Measurements from ENCODE around the gene SRL. TPM values are rescaled to one million over a fixed set of nuclear protein-coding genes. Genes with fewer than 3 reads are reported as not detected.

The SRL gene
- total and polyA plus RNA-seq, 2 of the 13 experiments (the other 11 are each of a cell fraction or from before 2014, with no cell fraction given) = 0.05 TPM; not detected in 1

DNA sequence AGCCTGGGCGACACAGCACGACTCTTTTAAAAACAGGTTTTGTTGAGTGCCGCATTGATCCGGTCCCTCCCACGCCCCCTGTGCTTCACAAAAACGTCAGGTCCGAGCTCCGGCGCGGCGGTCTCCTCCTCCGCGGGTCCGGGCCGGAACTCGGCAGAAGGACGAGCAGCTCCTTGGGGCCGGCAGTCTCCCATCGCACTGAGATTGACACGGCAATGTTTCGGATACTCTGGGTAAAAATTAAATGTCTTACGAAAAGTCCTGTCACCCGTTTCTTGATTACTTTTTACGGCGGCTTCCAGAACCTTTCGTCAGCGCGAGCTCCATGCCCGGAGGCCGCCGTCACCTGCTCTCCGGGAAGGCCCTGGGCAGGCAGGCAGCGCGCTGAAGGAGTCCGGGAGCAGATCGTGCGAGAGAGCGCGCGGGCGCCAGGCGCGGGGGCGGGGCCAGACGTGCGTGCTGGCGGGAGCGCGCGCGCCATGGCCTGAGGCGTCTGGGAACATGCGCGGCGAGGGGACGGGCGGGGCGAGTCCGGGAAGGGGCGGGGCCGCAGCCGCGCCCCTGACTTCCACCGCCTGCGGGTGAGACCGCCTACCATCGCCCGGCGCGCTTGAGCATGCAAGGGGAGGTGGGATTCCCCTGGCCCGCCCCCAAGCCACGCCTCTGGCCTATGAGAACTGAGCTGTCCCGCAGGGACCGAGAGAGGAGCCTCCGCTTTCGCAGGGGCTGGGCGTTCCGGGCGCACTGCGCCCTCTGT lies 11.7 kb upstream of the SRL start (continued):
- TF ChIP-seq, protein P1, sequence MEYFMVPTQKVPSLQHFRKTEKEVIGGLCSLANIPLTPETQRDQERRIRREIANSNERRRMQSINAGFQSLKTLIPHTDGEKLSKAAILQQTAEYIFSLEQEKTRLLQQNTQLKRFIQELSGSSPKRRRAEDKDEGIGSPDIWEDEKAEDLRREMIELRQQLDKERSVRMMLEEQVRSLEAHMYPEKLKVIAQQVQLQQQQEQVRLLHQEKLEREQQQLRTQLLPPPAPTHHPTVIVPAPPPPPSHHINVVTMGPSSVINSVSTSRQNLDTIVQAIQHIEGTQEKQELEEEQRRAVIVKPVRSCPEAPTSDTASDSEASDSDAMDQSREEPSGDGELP (IDR thresholded peaks at IDR 0.05; ENCODE audit: borderline replicate concordance, low read depth) = peak; percentile 45; the same call in 1 of the 2 replicates
- TF ChIP-seq ZNF598 (CRISPR knock-in tag; IDR thresholded peaks at IDR 0.05; ENCODE audit: borderline replicate concordance) (no peak), IKZF1 (IDR thresholded peaks at IDR 0.05) (no peak), FOXP4 (CRISPR knock-in tag; IDR thresholded peaks at IDR 0.05) (peak; percentile 26; the same call in 1 of the 2 replicates), KDM2A (CRISPR knock-in tag; IDR thresholded peaks at IDR 0.05; ENCODE audit: borderline replicate concordance, low read depth) (peak; percentile 82), TFDP2 (CRISPR knock-in tag; IDR thresholded peaks at IDR 0.05) (peak; percentile 79; the same call in 1 of the 2 replicates), ZNF557 (CRISPR knock-in tag; IDR thresholded peaks at IDR 0.05) (no peak; the same call in 1 of the 2 replicates), ZNF326 (CRISPR knock-in tag; IDR thresholded peaks at IDR 0.05; ENCODE audit: borderline replicate concordance) (no peak), LCORL (IDR thresholded peaks at IDR 0.05) (no peak), LCORL (CRISPR knock-in tag; IDR thresholded peaks at IDR 0.05) (peak; percentile 57; the same call in 1 of the 2 replicates), ONECUT2 (CRISPR knock-in tag; IDR thresholded peaks at IDR 0.05) (no peak), ZNF605 (CRISPR knock-in tag; IDR thresholded peaks at IDR 0.05) (0 out of 2 replicates have a peak, but pooled peaks have one; percentile 16), ZSCAN30 (CRISPR knock-in tag; IDR thresholded peaks at IDR 0.05) (no peak), ELF4 (CRISPR knock-in tag; IDR thresholded peaks at IDR 0.05; ENCODE audit: borderline replicate concordance) (no peak), HMGA1 (CRISPR knock-in tag; conservative IDR thresholded peaks at IDR 0.05) (no peak), GABPA (IDR thresholded peaks at IDR 0.05; ENCODE audit: low read depth, low read length) (no peak), GABPA (CRISPR knock-in tag; IDR thresholded peaks at IDR 0.05; ENCODE audit: low read depth) (0 out of 2 replicates have a peak, but pooled peaks have one; percentile 38)
- TF ChIP-seq, protein P2, sequence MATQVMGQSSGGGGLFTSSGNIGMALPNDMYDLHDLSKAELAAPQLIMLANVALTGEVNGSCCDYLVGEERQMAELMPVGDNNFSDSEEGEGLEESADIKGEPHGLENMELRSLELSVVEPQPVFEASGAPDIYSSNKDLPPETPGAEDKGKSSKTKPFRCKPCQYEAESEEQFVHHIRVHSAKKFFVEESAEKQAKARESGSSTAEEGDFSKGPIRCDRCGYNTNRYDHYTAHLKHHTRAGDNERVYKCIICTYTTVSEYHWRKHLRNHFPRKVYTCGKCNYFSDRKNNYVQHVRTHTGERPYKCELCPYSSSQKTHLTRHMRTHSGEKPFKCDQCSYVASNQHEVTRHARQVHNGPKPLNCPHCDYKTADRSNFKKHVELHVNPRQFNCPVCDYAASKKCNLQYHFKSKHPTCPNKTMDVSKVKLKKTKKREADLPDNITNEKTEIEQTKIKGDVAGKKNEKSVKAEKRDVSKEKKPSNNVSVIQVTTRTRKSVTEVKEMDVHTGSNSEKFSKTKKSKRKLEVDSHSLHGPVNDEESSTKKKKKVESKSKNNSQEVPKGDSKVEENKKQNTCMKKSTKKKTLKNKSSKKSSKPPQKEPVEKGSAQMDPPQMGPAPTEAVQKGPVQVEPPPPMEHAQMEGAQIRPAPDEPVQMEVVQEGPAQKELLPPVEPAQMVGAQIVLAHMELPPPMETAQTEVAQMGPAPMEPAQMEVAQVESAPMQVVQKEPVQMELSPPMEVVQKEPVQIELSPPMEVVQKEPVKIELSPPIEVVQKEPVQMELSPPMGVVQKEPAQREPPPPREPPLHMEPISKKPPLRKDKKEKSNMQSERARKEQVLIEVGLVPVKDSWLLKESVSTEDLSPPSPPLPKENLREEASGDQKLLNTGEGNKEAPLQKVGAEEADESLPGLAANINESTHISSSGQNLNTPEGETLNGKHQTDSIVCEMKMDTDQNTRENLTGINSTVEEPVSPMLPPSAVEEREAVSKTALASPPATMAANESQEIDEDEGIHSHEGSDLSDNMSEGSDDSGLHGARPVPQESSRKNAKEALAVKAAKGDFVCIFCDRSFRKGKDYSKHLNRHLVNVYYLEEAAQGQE (IDR thresholded peaks at IDR 0.05; ENCODE audit: borderline replicate concordance in 1 of 2, low read depth in 1 of 2, low read length in 2 of 2) = 0 out of 4 replicates have a peak, but pooled peaks of 1 of the 2 experiments have one; percentile 7

Measured in HepG2 (cell line).